Astrocyte (in vitro differentiated cells and primary cell): ENCODE results near the gene CTSS. TPM values are rescaled to one million over a fixed set of nuclear protein-coding genes. Genes with fewer than 3 reads are reported as not detected.
"Not testable (repeated sequence)": the region's sequence is repeated elsewhere in the genome, so short reads cannot be mapped to it uniquely, and the experiment has no call there.

Source experiments
- DNase-seq: peaks from one replicate; pipeline ENCODE4 v3.0.0-alpha.2; 2010; ENCODE audit warnings: low read depth
- FAIRE-seq: peaks from 2 replicates; lab custom pipeline; 2011; peaks lifted over from hg19 to GRCh38; lab: Jason Lieb, UNC
- H2AFZ ChIP-seq: 2 replicates; pipeline ENCODE4 v1.6.0; 2012; ENCODE audit warnings: low read depth, low read length, inconsistent platforms
- H3K27ac ChIP-seq: 2 replicates; pipeline ENCODE4 v1.5.1; 2011; ENCODE audit warnings: low read depth, low read length, inconsistent platforms
- H3K27me3 ChIP-seq: 2 replicates; pipeline ENCODE4 v1.6.0; 2011; ENCODE audit warnings: low read length, inconsistent platforms; ENCODE audit not compliant: insufficient read depth
- H3K36me3 ChIP-seq: 2 replicates; pipeline ENCODE4 v1.5.1; 2011; ENCODE audit warnings: low read length, inconsistent platforms; ENCODE audit not compliant: insufficient read depth
- H3K4me1 ChIP-seq: 2 replicates; pipeline ENCODE4 v1.5.1; 2011; ENCODE audit warnings: low read length, inconsistent platforms; ENCODE audit not compliant: insufficient read depth
- H3K4me2 ChIP-seq: 2 replicates; pipeline ENCODE4 v1.6.0; 2012; ENCODE audit warnings: low read length, inconsistent platforms
- H3K4me3 ChIP-seq: 2 replicates; pipeline ENCODE4 v1.5.1; 2011; ENCODE audit warnings: low read depth, mild to moderate bottlenecking, low read length, inconsistent platforms; ENCODE audit not compliant: insufficient read depth
- H3K79me2 ChIP-seq: 2 replicates; pipeline ENCODE4 v1.6.0; 2012; ENCODE audit warnings: mild to moderate bottlenecking, low read length, inconsistent platforms; ENCODE audit not compliant: insufficient read depth
- H3K9ac ChIP-seq: 2 replicates; pipeline ENCODE4 v1.6.0; 2012; ENCODE audit warnings: mild to moderate bottlenecking, low read length, inconsistent platforms
- H3K9me3 ChIP-seq: 2 replicates; pipeline ENCODE4 v1.5.1; 2012; ENCODE audit warnings: low read depth, mild to moderate bottlenecking, low read length, inconsistent platforms; ENCODE audit not compliant: insufficient read depth
- H4K20me1 ChIP-seq: 2 replicates; pipeline ENCODE4 v1.6.0; 2012; ENCODE audit warnings: low read length, inconsistent platforms; ENCODE audit not compliant: insufficient read depth
- H3K27ac Mint-ChIP-seq: one replicate; pipeline ENCODE4 v1.8.0; 2021; ENCODE audit warnings: mild to moderate bottlenecking, mixed read lengths; ENCODE audit not compliant: unreplicated experiment
- H3K27me3 Mint-ChIP-seq: one replicate; pipeline ENCODE4 v1.8.0; 2021; ENCODE audit warnings: low read depth, mixed read lengths; ENCODE audit not compliant: unreplicated experiment
- H3K36me3 Mint-ChIP-seq: one replicate; pipeline ENCODE4 v1.8.0; 2021; ENCODE audit warnings: low read depth, mixed read lengths; ENCODE audit not compliant: unreplicated experiment
- H3K4me1 Mint-ChIP-seq: one replicate; pipeline ENCODE4 v1.8.0; 2021; ENCODE audit warnings: low read depth, mixed read lengths; ENCODE audit not compliant: unreplicated experiment
- H3K4me3 Mint-ChIP-seq: one replicate; pipeline ENCODE4 v1.8.0; 2021; ENCODE audit warnings: mild to moderate bottlenecking, moderate library complexity, mixed read lengths; ENCODE audit not compliant: unreplicated experiment
- H3K9me3 Mint-ChIP-seq: one replicate; pipeline ENCODE4 v1.8.0; 2021; ENCODE audit warnings: mild to moderate bottlenecking, mixed read lengths; ENCODE audit not compliant: unreplicated experiment
- CTCF ChIP-seq: IDR thresholded peaks from 2 replicates; pipeline ENCODE4 v1.5.1; 2011; ENCODE audit warnings: low read depth, mild to moderate bottlenecking, inconsistent platforms, low read length, moderate library complexity; ENCODE audit not compliant: insufficient read depth
- EZH2 ChIP-seq: IDR thresholded peaks from 2 replicates; pipeline ENCODE4 v1.6.1; 2012; ENCODE audit warnings: mild to moderate bottlenecking, low read length, inconsistent platforms; ENCODE audit not compliant: insufficient read depth
- total RNA-seq: library from RNA; stranded (reverse); gene quantifications from 2 replicates; pipeline ENCODE4 v1.2.1, GENCODE V29; 2021

Gene CTSS
- total RNA-seq, 1 donor from 2014 or later: 0.61 TPM

GRCh38 chr1:150777544-150777943 lies 12.0 kb upstream of the CTSS start:
- Histone ChIP-seq H3K4me1 (no peaks in the 10 kb centered on the region), H3K36me3 (no peaks in the 10 kb centered on the region), H2AFZ (no peak overlapping the region), H3K9me3 (no peaks in the 10 kb centered on the region), H3K27me3 (no peaks in the 10 kb centered on the region), H3K79me2 (no peaks in the 10 kb centered on the region), H4K20me1 (no peaks in the 10 kb centered on the region), H3K27ac (no peak overlapping the region), H3K9ac (no peak overlapping the region), H3K4me2 (no peak overlapping the region), H3K4me3 (no peak overlapping the region)
- H3K4me3 Mint-ChIP-seq: no peak overlapping the region
- no peaks in the 10 kb centered on the region for H3K27me3 Mint-ChIP-seq
- DNase-seq: no peak
- no peak overlapping the region for H3K27ac Mint-ChIP-seq
- no peaks in the 10 kb centered on the region for H3K9me3 Mint-ChIP-seq
- H3K36me3 Mint-ChIP-seq: peaks cover 4% of the 10 kb centered on the region
- TF ChIP-seq CTCF (no peak), EZH2 (no peak)
- FAIRE-seq: no peak
- no peaks in the 10 kb centered on the region for H3K4me1 Mint-ChIP-seq

DNA sequence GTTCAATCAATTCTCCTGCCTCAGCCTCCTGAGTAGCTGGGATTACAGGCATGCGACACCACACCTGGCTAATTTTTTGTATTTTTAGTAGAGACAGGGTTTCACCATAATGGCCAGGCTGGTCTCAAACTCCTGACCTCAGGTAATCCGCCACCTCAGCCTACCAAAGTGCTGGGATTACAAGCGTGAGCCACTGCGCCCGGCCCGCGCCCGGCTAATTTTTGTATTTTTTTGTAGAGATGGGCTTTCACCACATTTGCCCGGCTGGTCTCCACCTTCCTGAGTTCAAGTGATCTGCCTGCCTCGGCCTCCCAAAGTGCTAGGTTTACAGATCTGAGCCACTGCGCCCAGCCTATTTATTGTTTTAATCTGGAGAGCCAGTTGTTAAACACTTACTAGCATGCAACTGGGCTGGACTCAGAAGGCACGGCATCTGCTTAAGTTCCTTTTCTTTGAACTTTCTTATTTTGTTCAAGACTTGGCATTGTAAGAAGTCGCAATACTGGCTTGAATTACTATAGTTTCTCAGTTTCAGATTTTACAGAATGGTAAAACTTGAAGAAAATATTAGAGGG lies 10.4 kb upstream of the CTSS start:
- not testable (repeated sequence) for H2AFZ ChIP-seq, H3K27me3 Mint-ChIP-seq, H3K27ac ChIP-seq, H3K36me3 Mint-ChIP-seq, H3K4me3 ChIP-seq, H3K4me2 ChIP-seq, H3K79me2 ChIP-seq, H3K36me3 ChIP-seq, H3K9me3 Mint-ChIP-seq, DNase-seq, H3K4me1 ChIP-seq, H3K9me3 ChIP-seq, H4K20me1 ChIP-seq, H3K4me1 Mint-ChIP-seq, H3K27me3 ChIP-seq, H3K9ac ChIP-seq, H3K27ac Mint-ChIP-seq, H3K4me3 Mint-ChIP-seq, FAIRE-seq

- no peak for DNase-seq
- peaks cover 2% of the 10 kb centered on the region for H3K36me3 Mint-ChIP-seq
- no peak overlapping the region for H3K27ac Mint-ChIP-seq
- FAIRE-seq: no peak
- no peaks in the 10 kb centered on the region for H3K4me1 ChIP-seq
- no peaks in the 10 kb centered on the region for H3K79me2 ChIP-seq
- H3K4me1 Mint-ChIP-seq: no peaks in the 10 kb centered on the region
- H3K27me3 Mint-ChIP-seq: no peaks in the 10 kb centered on the region
- TF ChIP-seq CTCF: no peak
- no peak for TF ChIP-seq EZH2
- H3K27ac ChIP-seq: no peak overlapping the region
- no peaks in the 10 kb centered on the region for H4K20me1 ChIP-seq
- H3K4me3 ChIP-seq: no peak overlapping the region
- no peak overlapping the region for H3K4me3 Mint-ChIP-seq
- no peaks in the 10 kb centered on the region for H3K9me3 ChIP-seq
- H3K4me2 ChIP-seq: no peak overlapping the region
- no peaks in the 10 kb centered on the region for H3K36me3 ChIP-seq
- no peaks in the 10 kb centered on the region for H3K27me3 ChIP-seq
- no peak overlapping the region for H2AFZ ChIP-seq
- no peak overlapping the region for H3K9ac ChIP-seq
- H3K9me3 Mint-ChIP-seq: no peaks in the 10 kb centered on the region
Observed at GRCh38 chr1:150775276-150775675, 9.7 kb upstream of the CTSS start.
